MV-4-11 (cell line): ENCODE measurements around the gene PTPRT.

Experiments used
- DNase-seq: peaks from one replicate; lab custom pipeline; 2025; lab: John Stamatoyannopoulos, UW

Gene PTPRT

GRCh38 chr20:43022568-43022967 lies 167.1 kb downstream of the PTPRT start:
- no peak for DNase-seq

GRCh38 chr20:43022081-43022480 lies 167.6 kb downstream of the PTPRT start:
- DNase-seq = no peak

GRCh38 chr20:43017241-43018030 lies 172.3 kb downstream of the PTPRT start:
- DNase-seq = no peak

- no peak for DNase-seq
Measured at GRCh38 chr20:43016257-43016656, 173.4 kb downstream of the PTPRT start.

GRCh38 chr20:43015566-43015965 lies 174.1 kb downstream of the PTPRT start:
- DNase-seq = no peak

- no peak for DNase-seq
Measured at GRCh38 chr20:43014206-43014605, 175.5 kb downstream of the PTPRT start.

GRCh38 chr20:43011491-43011890 lies 178.2 kb downstream of the PTPRT start:
- DNase-seq = no peak

- no peak for DNase-seq
Measured at GRCh38 chr20:43009532-43009931, 180.2 kb downstream of the PTPRT start.

- no peak for DNase-seq
Measured at GRCh38 chr20:43007525-43007924, 182.2 kb downstream of the PTPRT start.

GRCh38 chr20:43006651-43007375 lies 182.9 kb downstream of the PTPRT start:
- no peak for DNase-seq

GRCh38 chr20:43003318-43003944 lies 186.3 kb downstream of the PTPRT start:
- no peak for DNase-seq

GRCh38 chr20:42996141-42996540 lies 193.6 kb downstream of the PTPRT start:
- no peak for DNase-seq

GRCh38 chr20:42988319-42988718 lies 201.4 kb downstream of the PTPRT start:
- no peak for DNase-seq

- no peak for DNase-seq
Measured at GRCh38 chr20:42987376-42988114, 202.2 kb downstream of the PTPRT start.

- no peak for DNase-seq
Measured at GRCh38 chr20:42986143-42986773, 203.4 kb downstream of the PTPRT start.

- no peak for DNase-seq
Measured at GRCh38 chr20:42985628-42986027, 204.1 kb downstream of the PTPRT start.

GRCh38 chr20:42982218-42982617 lies 207.5 kb downstream of the PTPRT start:
- DNase-seq = no peak

- no peak for DNase-seq
Measured at GRCh38 chr20:42981253-42981652, 208.5 kb downstream of the PTPRT start.

GRCh38 chr20:42979720-42980119 lies 210.0 kb downstream of the PTPRT start:
- no peak for DNase-seq

GRCh38 chr20:42978184-42978974 lies 211.3 kb downstream of the PTPRT start:
- DNase-seq = no peak

- DNase-seq = no peak
Measured at GRCh38 chr20:42975974-42976373, 213.7 kb downstream of the PTPRT start.
